NCI-H1436 (cell line): Measurements from ENCODE around the gene ZNF229.
"Not testable (repeated sequence)": the region's sequence is repeated elsewhere in the genome, so short reads cannot be mapped to it uniquely, and the experiment has no call there.

Source experiments
- DNase-seq: peaks from one replicate; lab custom pipeline; 2025; lab: John Stamatoyannopoulos, UW

The ZNF229 gene

GRCh38 chr19:44447916-44448674, at the start of gene ZNF229:
Gene ZNF229, minus strand, starts transcription at chr19:44448472. Its CDS starts 5,625 bp downstream, at chr19:44442847.
- peak; percentile 83 for DNase-seq

- DNase-seq = no peak
Measured at GRCh38 chr19:44496711-44497110, 48.4 kb upstream of the ZNF229 start.

GRCh38 chr19:44476559-44477408, 28.5 kb upstream of the ZNF229 start:
- peak; percentile 5 for DNase-seq

GRCh38 chr19:44468730-44469129, 20.5 kb upstream of the ZNF229 start:
- DNase-seq = not testable (repeated sequence)

GRCh38 chr19:44462600-44463286, 14.5 kb upstream of the ZNF229 start:
- not testable (repeated sequence) for DNase-seq

- not testable (repeated sequence) for DNase-seq
Measured at GRCh38 chr19:44456016-44456415, 7.7 kb upstream of the ZNF229 start.

GRCh38 chr19:44455100-44455499, 6.8 kb upstream of the ZNF229 start:
- DNase-seq = no peak

- DNase-seq = no peak
Measured at GRCh38 chr19:44452367-44452766, 4.1 kb upstream of the ZNF229 start.

GRCh38 chr19:44451687-44452086, 3.4 kb upstream of the ZNF229 start:
- no peak for DNase-seq

- no peak for DNase-seq
Measured at GRCh38 chr19:44438441-44438840, 9.8 kb downstream of the ZNF229 start.

- no peak for DNase-seq
Measured at GRCh38 chr19:44435441-44435840, 12.8 kb downstream of the ZNF229 start.

- DNase-seq = no peak
Measured at GRCh38 chr19:44430956-44431355, 17.3 kb downstream of the ZNF229 start.

- not testable (repeated sequence) for DNase-seq
Measured at GRCh38 chr19:44415553-44415952, 32.7 kb downstream of the ZNF229 start.

GRCh38 chr19:44401139-44402115, 46.8 kb downstream of the ZNF229 start, which contains the start of gene ZNF285:
Gene ZNF285, minus strand, starts transcription at chr19:44401608. Its CDS starts 4,395 bp downstream, at chr19:44397213.
- DNase-seq = no peak

- DNase-seq = not testable (repeated sequence)
Measured at GRCh38 chr19:44389268-44389667, 59.0 kb downstream of the ZNF229 start.
